ENCODE measurements around the gene C1QTNF7.

Gene C1QTNF7

DNA sequence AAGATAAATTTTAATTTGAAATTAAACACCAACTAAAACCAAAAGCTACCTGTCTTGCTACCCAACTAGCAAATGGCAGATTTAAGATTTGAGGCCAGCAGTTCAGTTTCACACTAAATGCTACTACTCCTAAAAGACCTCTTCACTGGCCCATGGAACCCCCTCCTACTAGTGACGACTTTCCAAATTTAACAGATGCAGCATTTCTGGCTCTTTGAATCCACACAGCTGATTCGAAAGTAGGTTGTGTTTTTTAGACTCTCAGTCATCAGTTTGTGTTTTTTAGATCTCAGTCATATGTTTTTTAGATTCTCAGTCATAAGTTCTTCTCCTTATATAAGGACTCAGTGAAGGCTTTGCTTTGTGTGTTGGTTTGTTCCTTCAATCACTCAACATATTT, 30.8 kb downstream of the C1QTNF7 start:
- DNase-seq = no peak

DNA sequence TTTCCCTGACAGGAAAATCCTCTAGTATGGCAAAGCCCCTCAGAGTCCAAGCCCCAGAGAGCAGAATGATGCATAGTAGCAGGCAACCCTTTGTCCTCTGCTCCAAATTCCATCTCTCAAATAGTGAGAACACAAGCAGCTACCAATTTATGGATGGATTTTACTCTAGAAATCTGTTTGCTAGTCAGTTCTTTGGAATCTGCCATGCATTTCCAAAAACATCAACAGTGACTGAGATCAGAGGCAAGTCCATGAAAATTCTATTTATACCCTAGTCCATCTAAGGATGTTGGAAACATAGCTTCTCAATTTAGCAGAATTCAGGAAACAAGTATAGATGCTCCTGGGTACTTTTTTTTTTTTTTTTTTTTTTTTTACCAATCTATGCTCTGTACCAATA, 31.9 kb downstream of the C1QTNF7 start:
- DNase-seq = no peak

DNA sequence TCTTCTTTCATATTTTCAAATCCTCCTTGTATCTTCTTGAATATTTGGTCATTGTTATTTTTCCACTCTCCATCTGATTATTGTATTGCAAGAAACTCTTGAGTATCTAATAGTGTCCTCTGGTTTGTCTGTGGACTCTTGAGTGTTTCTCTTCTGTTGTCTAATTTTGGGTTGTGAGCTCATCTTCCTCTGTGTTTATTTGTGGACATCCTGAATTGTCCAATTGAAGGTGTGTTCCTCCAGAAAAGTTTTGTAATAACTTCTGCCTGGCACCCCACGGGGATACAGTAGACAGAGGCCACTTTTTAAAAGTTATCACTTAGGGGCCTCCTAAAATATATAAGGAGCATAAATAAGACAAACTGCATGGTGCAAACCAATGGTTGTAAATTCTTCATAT, 38.8 kb downstream of the C1QTNF7 start:
- DNase-seq = no peak

GRCh38 chr4:15469402-15470127, 41.7 kb downstream of the C1QTNF7 start, which contains the start of gene CC2D2A:
Gene CC2D2A (plus strand): TSS chr4:15469882. CDS start chr4:15475933, 6,051 bp downstream.
- no peak for DNase-seq

GRCh38 chr4:15470128-15470475, 42.3 kb downstream of the C1QTNF7 start:
- DNase-seq = no peak

- no peak for DNase-seq
Observed at GRCh38 chr4:15476396-15476795, 48.6 kb downstream of the C1QTNF7 start.

DNA sequence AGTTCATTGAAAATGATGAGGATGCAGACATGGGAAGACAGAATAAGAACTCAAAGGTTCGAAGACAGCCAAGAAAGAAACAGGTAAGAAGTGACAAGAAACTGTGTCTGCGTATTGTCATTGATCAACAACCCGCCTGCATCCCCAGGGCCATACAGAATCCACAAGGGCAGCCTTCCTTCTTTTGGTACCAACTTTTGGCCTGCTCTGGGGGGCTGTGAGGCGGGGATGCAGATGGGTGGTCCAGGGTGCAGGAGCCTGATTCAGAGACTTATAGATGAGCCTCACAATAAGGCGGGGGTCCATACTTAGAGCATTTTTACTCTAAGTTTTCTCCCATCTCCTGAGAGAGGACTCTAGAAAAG, 50.9 kb downstream of the C1QTNF7 start:
- DNase-seq = no peak

DNA sequence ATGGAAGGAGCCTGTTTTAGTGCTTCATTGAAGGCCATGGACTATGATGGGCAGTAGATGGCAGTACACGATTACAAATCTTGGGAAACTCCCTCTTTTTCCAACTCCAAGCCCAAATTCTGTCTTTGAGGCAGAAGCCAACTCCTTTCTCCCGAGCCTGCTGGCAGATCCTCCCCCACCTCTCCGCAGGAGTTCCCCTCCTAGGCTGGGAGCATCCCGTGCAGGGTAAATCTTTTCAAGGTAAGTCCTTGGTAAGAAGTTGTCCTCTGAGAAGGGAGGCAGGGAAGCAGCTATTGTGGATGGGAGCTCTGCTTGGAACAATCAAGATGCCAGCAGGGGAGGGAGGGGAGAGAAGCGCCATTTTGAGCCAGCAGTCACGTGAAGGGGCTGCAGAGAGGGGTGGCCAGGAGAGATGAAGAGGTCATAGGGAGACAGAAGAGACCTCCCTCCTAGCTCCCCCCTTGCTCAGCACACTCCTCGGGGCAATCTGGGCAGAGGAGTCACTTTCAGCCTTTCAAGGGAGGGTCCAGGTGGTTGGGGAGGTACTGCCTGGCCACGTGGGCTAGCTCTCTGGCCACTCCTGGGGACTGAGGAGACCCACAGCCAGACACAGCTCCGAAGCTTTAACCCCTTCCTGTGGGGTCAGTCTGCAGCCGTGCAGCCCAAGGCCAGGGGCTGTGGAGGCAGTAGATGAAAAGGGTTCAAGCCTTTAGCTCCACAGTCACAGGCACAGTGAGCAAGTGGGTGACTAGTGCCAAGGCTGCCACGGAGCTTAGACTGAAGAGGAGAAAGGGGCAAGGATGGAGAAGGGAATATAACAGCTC, 51.5 kb downstream of the C1QTNF7 start:
- no peak for DNase-seq

- DNase-seq = no peak
Observed at GRCh38 chr4:15479913-15480185, 52.0 kb downstream of the C1QTNF7 start.

DNA sequence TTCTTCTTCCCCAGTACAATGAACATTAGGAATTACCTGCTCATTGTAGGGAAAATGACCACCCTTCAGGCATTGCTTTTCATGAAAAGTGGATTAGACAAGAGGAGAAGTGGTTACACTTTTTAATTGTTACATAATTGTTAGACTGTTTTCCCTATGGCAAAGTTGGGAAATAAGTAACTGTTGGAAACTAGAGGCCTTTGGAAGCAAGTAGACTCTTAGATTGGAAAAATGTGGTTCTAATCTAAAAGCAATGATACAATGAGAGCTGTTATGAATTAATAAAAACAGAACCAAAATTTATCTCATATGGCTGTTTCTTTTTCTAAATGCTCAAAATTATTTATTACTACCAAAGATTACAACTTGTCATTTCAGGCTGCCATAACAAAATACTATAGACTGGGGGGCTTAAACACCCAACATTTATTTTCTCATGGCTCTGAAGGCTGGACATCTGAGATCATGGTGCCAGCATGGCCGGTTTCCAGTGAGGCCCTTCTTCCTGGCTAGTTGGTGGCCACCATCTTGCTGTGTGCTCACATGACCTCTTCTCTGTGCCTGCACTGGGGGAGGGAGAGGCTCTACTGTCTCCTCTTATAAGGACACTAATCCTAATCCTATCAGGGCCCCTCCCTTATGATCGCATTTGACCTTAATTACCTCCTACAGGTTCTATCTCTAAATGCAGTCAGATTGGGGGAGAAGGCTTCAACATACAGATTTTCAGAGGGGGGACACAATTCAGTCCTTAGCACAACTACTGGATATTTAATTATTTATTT, 54.3 kb downstream of the C1QTNF7 start:
- DNase-seq = no peak

- DNase-seq = no peak
Observed at GRCh38 chr4:15482842-15483241, 55.0 kb downstream of the C1QTNF7 start.

DNA sequence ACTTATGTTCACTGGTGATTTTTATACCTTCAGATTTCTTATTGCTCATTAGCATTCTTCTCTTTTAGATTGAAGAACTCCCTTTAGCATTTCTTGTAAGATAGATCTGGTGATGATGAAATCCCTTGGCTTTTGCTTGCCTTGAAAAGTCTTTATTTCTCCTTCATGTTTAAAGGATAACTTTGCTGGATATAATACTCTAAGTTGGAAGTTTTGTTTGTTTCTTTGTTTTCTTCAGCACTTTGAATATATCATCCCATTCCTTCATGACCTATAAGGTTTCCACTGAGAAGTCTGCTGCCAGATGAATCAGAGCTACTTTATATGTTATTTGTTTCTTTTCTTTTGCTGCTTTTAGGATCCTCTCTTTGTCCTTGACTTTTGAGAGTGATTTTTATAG, 60.3 kb downstream of the C1QTNF7 start:
- no peak for DNase-seq

- DNase-seq = no peak
Observed at GRCh38 chr4:15488658-15489470, 61.0 kb downstream of the C1QTNF7 start.

GRCh38 chr4:15489551-15489950, 61.7 kb downstream of the C1QTNF7 start:
- no peak for DNase-seq

GRCh38 chr4:15493411-15493810, 65.6 kb downstream of the C1QTNF7 start:
- DNase-seq = no peak

- no peak for DNase-seq
Observed at GRCh38 chr4:15495621-15496020, 67.8 kb downstream of the C1QTNF7 start.

Measured in NCI-H187 treated with DMSO at 0.1 percent for 48 hours (cell line).